Eye (tissue), 1 donor: ENCODE measurements around the gene REM1.
A peak's percentile ranks its signal among the peaks of the same experiment; 100 is the strongest.
"Not testable (repeated sequence)": the region's sequence is repeated elsewhere in the genome, so short reads cannot be mapped to it uniquely, and the experiment has no call there.

Experiments used
- DNase-seq: peaks from one replicate; pipeline ENCODE4 v3.0.0-alpha.2; 2015

The REM1 gene

DNA sequence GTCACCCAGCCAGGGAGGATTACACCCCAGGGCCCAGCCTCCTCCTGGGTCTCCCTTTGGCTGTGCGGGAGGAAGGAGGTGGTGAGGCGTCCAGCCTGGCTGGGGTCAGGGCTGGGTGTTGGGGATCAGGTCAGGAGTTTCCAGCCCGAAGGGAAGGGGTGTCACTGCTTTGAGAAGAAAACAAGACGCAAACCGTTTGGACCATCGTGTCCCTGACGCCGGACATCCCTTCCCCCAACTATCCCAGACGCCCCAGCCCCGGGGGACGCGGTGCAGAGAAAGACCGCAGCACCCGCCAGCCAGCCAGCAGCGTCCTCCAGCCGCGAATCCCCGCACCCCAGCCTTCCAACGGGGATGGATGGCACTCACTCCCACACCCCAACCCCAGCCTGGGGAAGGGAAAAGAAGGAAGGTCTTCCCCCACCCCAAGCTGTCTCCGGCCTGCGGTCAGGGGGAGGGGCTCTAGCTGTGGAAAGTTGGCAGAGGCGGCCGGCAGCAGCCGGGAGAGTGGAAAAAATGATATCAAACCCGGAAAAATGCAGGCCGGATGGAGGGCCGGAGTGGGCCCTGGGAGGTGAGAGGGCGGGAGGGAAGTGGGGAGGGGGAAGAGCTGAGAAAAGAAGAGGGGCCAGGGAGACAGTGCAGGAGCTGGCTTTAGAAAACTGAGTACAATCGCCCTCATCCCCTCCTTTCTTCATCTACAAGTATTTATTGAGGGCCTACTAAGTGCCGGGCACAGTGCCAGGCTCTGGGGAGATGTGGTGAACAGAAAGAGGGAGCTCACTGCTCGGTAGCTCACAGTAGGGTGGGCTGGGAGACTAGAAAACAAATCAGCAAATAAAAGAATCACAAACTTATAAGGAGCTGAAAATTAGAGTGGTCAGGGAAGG lies 10.6 kb downstream of the REM1 start:
- peak; percentile 43 for DNase-seq

DNA sequence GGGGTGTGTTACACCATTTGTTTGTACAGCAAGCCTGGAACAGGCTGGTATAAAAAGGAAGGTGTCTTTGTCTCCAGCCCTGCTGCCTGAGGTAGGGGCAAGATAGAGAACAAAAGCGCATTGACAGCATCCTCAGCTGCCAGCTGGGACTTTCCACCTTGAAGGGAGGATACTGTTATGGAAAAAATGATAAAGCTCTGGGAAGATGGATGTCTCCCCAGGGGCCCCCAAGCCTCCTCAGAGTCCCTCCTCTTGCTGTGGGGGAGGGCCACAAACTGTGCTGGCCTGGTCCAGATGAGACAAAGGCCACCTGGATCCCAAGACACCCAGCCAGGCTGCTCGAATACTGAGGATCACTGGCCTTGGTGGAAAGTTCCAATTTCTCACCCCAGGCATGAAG lies 13.0 kb downstream of the REM1 start:
- DNase-seq: no peak

DNA sequence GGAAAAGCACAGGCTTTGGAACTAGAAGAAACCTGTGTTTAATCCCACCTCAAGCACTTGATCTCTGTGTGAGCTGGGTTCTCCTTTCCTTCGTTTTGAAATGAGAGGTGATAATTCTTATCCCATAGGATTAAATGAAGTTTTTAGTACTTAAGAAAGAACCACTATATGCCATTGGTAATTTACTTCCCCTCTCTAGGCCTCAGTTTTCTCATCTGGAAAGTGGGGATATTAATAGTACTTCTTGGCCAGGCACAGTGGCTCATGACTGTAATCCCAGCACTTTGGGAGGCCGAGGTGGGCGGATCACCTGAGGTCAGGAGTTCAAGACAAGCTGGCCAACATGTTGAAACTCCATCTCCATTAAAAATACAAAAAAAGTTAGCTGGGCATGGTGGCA lies 14.1 kb downstream of the REM1 start:
- no peak for DNase-seq

DNA sequence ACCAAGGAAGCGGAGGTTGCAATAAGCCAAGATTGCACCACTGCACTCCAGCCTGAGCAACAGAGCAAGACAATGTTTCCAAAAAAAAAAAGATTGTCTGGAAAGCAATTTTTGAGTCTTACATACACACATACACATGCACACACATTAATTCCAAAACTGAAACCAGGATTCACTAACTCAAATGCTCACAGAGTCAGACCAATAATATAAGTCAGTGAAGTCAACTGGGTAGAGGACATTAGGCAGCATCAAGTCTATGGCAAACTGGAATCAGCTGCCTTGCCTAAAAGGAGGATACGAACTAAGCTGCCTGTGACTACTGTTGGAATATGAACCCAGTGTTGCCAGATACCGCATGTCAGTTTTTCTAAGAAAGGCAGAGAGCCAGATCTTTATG lies 15.7 kb downstream of the REM1 start:
- no peak for DNase-seq

DNA sequence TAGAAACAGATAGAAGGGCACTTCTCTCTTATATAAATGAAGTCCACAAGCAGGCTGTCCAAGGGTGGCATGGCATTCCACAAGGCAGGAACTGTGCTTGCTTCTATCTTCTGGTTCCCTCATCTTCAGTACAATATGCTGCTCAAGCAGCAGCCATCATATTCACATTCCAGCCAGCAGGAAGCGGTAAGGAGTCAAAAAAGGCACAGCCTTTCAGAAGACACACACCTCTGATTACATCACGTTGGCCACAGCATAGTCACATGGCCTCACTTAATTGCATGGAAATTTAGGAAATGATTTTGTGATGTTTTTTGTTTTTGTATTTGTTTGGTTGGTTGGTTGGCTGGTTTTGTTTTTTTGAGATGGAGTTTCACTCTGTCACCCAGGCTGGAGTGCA lies 19.0 kb downstream of the REM1 start:
- DNase-seq: no peak

DNA sequence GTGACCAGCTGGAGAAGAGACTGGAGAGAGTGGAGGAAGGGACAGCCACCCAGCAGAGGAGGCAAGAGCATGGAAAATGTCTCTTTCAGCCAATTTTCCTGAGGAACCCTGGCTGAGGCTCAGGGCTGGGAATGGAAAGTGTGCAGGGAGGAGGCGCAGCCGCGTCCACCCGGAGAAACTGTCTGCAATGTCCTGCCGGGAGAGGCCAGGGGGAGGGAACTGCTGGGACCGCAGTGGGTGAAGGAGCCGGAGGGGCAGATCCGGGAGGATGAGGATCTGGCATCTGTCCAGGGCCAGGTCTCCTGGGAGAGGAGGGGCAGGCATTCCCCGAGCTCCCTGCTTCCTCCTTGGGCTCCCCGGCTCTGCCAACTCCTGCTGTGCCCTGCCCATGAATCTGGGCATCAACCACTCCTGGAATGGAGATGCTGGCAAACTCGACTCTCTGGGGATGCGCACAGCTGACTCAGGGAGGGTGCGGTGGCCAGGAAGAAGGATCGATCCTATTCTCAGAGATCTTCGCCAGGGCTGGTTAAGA lies 21.7 kb downstream of the REM1 start:
- no peak for DNase-seq

DNA sequence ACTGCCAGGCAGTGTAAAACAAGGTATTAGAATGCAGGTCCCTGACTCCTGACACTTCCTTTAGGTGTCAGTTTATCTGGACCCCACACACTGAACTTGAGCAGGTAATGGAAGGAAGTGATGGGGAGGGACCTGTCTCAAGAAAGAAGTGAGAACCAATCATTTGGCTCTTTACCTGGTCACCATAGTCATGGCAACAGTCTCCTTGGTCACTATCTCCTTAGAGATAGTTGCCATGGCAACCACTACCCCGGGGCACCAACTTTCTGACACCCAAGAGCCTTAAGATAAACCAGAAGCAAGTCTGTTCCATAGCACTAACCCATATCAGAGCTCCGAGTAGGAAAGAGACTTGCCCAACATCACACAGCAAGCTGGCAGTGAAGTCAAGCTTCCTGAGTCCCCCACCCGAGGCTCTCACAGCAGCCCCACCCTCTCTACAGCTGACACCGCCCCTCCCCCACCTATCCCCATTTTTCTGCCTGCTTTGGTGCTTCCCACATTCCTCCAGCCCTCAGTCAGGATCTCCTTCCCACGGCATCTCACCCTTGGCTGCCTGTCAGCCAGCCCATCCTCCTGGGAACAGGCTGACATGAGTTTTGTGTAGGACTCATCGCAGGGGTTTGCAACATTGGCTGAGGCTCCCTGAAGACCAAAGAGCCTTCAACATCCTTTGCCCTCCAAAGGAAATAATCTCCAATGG lies 22.9 kb downstream of the REM1 start:
- DNase-seq: no peak

DNA sequence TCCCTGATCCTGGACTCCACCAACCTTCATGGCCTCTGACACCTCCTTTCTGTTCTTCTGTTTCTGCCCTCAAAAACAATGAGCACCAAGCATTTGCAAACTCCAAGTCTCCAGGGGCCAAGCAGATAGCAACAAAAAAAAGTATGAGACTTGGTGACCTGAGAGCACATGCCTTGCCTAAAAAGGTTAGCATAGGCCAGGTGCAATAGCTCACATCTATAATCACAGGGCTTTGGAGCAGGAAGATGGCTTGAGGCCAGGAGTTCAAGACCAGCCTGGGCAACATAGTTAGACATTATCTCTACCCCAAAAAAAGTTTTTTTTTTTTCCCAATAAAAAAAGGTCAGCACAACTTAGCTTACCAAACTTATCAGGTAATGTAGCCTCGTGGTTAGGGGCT lies 25.4 kb downstream of the REM1 start:
- no peak for DNase-seq

DNA sequence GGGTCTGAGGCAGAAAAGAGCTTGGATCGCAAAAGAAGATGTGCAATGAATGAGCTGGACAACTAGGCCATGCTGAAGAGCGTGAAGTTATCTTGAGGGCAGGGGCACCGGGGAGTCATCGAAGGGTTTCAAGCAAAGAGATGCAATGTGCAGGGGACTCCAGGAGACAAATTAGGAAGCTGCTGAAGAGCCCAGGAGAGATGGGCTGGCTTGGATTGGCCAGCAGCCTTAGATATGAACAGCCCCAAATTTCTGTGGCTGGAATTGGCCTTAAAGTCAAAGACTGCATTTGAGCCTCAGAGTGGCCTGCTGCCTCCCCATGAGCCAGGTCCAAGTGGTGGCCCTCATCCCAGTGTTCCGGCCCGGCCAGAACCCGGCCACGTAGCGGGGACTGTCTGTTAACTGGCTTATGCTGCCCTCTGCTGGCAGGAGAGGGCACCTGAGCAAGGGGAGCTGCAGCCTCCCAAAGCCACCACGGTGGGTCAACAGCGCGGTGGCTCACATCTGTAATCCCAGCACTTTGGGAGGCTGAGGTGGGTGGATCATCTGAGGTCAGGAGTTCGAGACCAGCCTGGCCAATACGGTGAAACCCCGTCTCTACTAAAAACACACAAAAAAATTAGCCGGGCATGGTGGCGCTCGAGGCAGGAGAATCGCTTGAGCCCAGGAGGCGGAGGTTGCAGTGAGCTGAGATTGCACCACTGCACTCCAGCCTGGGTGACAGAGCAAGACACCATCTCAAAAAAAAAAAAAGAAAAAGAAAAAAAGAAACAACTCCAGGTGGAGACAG lies 28.0 kb downstream of the REM1 start:
- peak; percentile 90 for DNase-seq

DNA sequence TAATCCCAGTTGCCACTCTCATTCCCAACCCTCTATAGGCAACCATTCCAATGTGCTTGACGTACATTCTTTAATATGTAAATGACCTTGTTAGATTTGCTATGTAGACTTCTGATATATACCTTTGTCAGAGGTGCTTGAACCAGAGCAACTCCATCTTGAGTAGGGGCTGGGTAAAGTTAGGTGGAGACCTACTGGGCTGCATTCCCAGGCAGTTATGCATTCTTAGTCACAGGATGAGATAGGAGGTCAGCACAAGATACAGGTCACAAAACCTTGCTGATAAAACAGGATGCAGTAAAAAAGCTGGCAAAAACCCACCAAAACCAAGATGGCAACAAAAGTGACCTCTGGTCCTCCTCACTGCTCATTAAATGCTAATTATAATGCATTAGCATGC lies 30.8 kb downstream of the REM1 start:
- DNase-seq: no peak

DNA sequence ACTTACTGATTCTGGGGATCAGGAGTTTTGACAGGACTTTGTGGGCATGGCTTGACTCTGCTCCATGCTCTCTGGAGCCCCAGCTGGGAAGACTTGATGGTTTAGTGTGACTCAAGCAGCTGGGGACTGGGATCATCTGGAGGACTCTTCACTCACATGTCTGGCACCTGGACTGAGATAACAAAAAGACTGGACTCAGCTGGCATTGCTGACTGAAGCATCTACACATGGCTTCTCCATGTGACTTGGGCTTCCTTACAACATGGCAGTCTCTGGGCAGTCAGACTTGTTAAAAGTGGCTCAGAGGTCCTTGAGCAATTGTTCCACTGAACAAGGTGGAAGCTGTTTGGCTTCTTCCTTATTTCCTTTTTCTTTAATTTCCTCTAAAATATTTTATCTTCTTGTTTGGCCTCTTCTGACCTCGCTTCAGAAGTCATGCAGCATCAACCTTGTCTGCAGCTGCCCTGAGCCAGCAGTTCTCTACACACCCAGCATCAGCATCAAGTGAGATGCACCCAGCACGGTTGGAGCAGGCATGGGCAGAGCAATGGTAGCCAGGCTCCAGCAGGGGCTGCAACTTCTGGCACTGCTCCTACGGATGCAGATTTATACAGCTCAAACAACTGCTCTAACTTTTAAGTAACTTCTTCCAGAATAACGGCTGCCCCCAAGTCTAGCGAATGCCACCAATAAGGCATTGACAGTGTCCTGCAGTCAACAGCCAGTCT lies 33.6 kb downstream of the REM1 start:
- DNase-seq: no peak

DNA sequence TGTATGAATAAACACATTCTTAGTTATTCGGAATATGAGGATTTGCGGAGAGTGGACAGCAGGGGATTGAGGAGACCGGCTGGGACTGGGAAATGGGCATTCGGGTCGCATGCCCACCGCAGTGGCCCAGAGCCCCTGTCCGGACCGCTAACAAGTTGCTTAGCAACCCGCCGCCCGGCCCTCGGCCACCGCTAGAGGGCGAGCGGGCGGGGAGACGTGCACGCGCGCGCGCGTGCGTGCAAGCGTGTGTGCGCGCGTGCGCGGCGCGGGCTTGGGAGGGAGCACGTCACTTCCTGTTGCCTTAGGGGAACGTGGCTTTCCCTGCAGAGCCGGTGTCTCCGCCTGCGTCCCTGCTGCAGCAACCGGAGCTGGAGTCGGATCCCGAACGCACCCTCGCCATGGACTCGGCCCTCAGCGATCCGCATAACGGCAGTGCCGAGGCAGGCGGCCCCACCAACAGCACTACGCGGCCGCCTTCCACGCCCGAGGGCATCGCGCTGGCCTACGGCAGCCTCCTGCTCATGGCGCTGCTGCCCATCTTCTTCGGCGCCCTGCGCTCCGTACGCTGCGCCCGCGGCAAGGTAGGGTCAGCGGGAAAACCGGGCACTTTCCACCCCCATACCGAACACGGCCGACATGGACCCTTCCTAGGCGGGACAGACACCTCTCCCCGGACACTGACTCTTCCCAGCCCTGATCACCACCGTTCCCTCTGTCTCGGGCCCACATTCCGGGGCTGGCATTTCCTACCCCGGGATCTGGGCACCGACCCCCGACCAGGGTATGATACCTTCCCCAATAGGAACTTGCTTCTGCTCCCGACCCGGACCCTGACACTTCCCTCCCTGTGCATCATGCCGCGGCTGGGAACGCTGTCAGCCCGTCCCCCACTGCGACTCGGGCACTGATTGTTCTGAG lies 39.3 kb downstream of the REM1 start, which contains the start of gene HM13:
HM13 (plus strand) TSS at position 289 of the 918 bp plus-strand sequence; CDS start at position 399, 110 bp downstream.
- peak; percentile 97 for DNase-seq

DNA sequence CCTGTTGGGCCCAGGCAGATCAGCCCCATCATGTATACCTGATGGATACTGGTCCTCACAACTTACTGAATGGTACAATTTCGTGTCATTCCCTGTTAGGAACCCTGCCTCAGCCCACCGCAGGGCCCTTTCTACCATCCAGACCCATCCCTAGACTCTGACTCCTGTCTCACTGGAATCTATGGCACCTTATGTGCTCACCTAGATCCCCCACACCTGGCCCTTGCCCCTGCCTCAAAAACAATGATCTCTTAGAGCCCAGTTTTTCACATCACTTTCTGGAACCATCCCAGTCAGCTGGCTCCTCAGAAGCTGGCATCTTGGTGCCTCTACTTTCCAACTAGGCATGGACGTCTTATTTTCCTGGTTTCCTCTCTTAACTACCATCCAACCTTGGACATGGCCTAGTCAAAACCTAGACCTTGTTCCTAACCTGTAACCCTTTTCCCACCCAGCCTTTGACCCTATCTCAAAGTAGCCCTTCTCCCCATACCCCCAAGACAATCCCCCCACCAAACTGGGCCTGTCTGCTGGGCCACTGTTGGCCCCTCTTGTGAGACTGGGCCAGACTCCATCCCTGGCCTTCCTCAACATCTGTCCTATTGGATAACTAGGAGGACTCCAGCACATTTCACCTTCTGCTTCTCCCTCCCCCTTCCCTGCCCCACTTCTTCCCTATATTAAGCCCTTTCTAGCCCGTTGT lies 40.1 kb downstream of the REM1 start:
- DNase-seq: no peak

DNA sequence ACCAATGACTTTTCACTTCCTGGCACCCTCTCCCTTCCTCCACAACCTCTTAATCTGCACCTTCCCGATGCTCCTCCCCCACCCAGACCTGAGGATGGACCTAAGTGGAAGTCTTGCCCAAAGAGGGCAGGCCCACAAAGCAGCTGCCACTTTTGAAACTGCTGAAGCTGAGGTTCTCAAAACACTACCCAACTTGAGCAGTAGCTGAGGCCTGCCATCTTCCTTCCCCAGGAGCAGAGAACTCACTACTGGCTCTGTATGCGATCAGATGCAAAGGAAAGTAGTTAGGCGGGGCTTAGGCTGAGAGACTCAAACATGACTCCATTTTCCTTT lies 40.7 kb downstream of the REM1 start:
- no peak for DNase-seq

DNA sequence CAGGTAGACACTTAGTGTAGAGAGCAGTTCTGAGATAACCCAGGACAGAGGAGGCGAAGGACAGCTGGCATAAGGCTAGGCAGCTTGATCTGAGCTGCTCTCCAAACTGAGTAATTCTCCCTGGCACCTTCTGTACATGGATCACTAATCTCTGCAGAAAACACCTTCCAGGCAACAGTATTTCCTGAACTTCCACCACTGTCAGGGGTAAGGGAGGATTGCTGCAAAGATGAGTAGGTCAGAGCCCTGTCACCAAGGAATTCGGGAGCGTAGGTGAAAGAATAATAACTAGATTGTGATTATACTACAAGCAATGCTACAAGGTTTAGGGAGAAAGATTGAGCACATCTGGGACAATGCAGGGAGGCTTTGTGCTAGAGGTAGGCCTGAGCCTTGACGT lies 41.1 kb downstream of the REM1 start:
- DNase-seq: no peak

DNA sequence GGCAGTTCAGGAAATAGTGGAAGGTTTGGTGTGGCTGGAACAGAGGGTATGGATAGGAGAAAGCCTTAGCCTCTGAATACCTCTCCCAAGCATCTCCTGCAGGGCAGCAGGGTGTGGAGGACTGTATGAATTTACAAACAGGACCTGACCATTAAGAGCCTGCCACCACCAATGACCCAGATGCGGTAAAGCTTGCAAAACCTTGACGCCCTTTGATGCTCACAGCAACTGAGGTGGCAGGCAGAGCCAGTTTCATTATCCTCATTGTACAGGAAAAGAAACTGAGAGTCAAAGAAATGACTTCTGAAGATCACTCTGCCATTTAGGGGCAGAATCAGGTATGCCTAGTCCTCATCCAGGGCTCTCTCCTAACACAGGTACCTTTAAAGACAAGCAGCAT lies 41.6 kb downstream of the REM1 start:
- no peak for DNase-seq

DNA sequence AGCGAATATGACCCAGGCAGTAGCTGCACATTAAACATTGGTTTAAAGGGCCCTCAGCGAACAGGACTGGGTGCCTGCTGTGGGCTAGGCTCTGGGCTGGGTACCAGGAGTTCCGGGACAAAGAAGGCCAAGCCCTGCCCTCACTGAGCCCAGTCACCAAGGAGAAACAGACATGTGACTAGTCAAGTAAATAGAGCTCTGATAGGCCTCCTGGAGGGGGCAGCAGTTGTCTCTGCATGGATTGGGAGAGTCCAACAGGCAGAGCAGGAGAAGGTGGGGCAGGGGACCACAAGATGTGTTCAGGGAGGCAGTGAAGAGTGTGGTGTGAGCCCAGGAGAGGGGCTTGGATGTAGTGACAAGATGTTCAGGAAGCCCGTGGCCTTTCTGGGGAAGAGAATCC lies 42.3 kb downstream of the REM1 start:
- peak; percentile 4 for DNase-seq

DNA sequence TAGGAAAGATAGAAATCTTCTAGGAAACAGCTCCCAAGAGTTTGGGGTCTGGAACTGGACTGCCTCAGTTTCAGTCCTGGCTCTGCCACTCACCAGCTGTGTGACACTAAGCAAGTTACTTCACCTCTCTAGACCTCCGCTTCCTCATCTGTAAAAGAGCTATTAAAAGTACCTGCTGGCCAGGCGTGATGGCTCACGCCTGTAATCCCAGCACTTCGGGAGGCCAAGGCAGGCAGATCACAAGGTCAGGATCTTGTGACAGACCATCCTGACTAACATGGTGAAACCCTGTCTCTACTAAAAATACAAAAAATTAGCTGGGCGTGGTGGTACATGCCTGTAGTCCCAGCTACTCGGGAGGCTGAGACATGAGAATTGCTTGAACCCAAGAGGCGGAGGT lies 46.2 kb downstream of the REM1 start:
- DNase-seq: not testable (repeated sequence)

DNA sequence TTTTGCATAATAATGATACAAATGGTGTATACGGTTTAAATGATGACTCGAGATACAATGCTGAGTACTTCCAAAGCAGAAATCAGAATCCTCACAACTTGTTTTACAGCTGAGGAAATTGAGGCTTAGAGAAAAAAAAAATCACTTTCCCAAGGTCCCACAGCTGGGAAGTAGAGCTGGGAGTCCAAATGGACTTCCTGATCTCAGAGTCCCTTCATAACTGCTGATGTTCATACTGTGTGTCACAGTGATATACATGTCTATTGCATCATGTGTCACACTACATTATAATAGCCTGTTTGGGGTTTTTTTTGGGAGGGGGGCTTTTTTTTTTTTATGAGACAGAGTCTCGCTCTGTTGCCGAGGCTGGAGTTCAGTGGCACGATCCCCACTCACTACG lies 47.6 kb downstream of the REM1 start:
- DNase-seq: no peak

DNA sequence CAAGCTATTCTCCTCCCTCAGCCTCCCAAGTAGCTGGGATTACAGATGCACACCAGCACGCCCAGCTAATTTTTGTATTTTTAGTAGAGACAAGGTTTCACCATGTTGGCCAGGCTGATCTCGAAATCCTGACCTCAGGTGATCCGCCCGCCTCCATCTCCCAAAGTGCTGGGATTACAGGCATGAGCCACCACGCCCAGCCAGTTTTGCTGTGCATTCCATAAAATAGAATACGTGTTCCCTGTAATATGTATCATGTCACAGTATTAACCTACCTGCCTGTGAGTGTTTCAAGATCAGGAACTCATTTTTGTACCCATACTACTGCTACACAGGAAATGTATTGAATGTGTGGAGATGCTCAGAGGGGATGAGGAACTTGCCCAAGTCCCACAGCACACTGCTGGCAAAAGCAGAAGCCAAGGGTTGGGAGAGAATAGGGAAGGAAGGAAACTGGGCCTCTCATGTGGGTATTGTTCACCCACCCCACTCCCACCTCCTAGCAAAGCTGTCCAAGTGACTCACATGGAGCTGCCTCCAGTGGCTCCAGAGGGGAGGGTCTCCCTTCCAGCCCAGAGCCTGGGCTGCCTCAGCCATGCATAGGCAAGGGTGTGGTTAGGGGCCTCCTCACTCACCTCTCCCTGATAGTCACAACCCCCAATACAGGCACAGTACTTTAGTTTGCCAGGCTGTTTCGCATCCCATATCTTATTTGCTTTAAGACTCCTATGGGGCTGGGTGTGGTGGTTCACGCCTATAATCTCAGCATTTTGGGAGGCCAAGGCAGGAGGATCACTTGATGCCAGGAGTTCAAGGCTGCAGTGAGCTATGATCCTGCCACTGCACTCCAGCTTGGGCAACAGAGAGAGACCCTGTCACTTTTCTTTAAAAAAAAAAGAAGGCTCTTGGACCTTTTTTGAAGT lies 48.5 kb downstream of the REM1 start:
- DNase-seq: no peak
